Neural cell (in vitro differentiated cells): Measurements from ENCODE around the gene EMC10. TPM values are rescaled to one million over a fixed set of nuclear protein-coding genes. Genes with fewer than 3 reads are reported as not detected.

ENCODE experiments used
- H2AFZ ChIP-seq: fragments of 200-600, 300-800 bp; sonication (generic), shearing (Covaris generic); 2 replicates; pipeline ENCODE4 v1.6.0; 2014; ENCODE audit warnings: low read depth, mild to moderate bottlenecking, antibody characterized with exemption, low read length, moderate library complexity
- H3F3A ChIP-seq: fragments of 200-600 bp; shearing (Covaris generic); 2 replicates; pipeline ENCODE4 v1.6.1; 2016; ENCODE audit warnings: mild to moderate bottlenecking, moderate library complexity, mixed read lengths, antibody characterized with exemption, low read length; ENCODE audit not compliant: insufficient read depth, poor library complexity, severe bottlenecking
- H3K27ac ChIP-seq: fragments of 200-600, 300-800 bp; sonication (generic), shearing (Covaris generic); 2 replicates; pipeline ENCODE4 v1.5.1; 2014; ENCODE audit warnings: mild to moderate bottlenecking, low read length, moderate library complexity
- H3K27me3 ChIP-seq: fragments of 300-800, 200-600 bp; sonication (generic), shearing (Covaris generic); 2 replicates; pipeline ENCODE4 v1.6.0; 2014; ENCODE audit warnings: mild to moderate bottlenecking, low read depth, low read length, moderate library complexity; ENCODE audit not compliant: insufficient read depth
- H3K36me3 ChIP-seq: fragments of 300-800, 200-600 bp; sonication (generic), shearing (Covaris generic); 2 replicates; pipeline ENCODE4 v1.5.1; 2014; ENCODE audit warnings: mild to moderate bottlenecking, antibody characterized with exemption, low read length, moderate library complexity; ENCODE audit not compliant: insufficient read depth
- H3K4me2 ChIP-seq: fragments of 300-800, 200-600 bp; sonication (generic), shearing (Covaris generic); 2 replicates; pipeline ENCODE4 v1.6.0; 2014; ENCODE audit warnings: mild to moderate bottlenecking, low read length
- H3K4me3 ChIP-seq: fragments of 300-800, 200-600 bp; sonication (generic), shearing (Covaris generic); 2 replicates; pipeline ENCODE4 v1.5.1; 2014; ENCODE audit warnings: mild to moderate bottlenecking, low read length, moderate library complexity
- H3K79me2 ChIP-seq: fragments of 200-600 bp; shearing (Covaris generic); replicated peaks from 2 replicates; pipeline ENCODE4 v1.6.0; 2014; ENCODE audit warnings: mild to moderate bottlenecking, low read length, moderate library complexity; ENCODE audit not compliant: insufficient read depth
- H3K9ac ChIP-seq: fragments of 300-800, 200-600 bp; sonication (generic), shearing (Covaris generic); 2 replicates; pipeline ENCODE4 v1.6.1; 2016; ENCODE audit warnings: mild to moderate bottlenecking, low read length, mixed read lengths
- H3K9me2 ChIP-seq: fragments of 200-600 bp; shearing (Covaris generic); 2 replicates; pipeline ENCODE4 v1.6.1; 2016; ENCODE audit warnings: mild to moderate bottlenecking, low read length, mixed read lengths; ENCODE audit not compliant: insufficient read depth
- H3K9me3 ChIP-seq: fragments of 200-600, 300-800 bp; sonication (generic), shearing (Covaris generic); 2 replicates; pipeline ENCODE4 v1.6.1; 2016; ENCODE audit warnings: mild to moderate bottlenecking, mixed run types, low read length, moderate library complexity, mixed read lengths
- H4K20me1 ChIP-seq: fragments of 200-600 bp; shearing (Covaris generic); 2 replicates; pipeline ENCODE4 v1.6.1; 2016; ENCODE audit warnings: mild to moderate bottlenecking, mixed run types; ENCODE audit not compliant: insufficient read depth
- EP300 ChIP-seq: fragments of 450-650 bp; conservative IDR thresholded peaks from 2 replicates; pipeline ENCODE4 v1.6.1; 2014; ENCODE audit warnings: antibody characterized with exemption, mild to moderate bottlenecking, moderate library complexity; ENCODE audit not compliant: poor library complexity, severe bottlenecking
- EZH2 ChIP-seq: fragments of 200-600, 300-800 bp; shearing (Covaris generic), sonication (generic); IDR thresholded peaks from 2 replicates; pipeline ENCODE4 v1.6.1; 2014; ENCODE audit warnings: antibody characterized with exemption, low read length, borderline replicate concordance, mild to moderate bottlenecking; ENCODE audit not compliant: insufficient read depth, poor library complexity, severe bottlenecking
- MXI1 ChIP-seq: fragments of 450-650 bp; conservative IDR thresholded peaks from 2 replicates; pipeline ENCODE4 v1.6.1; 2014; ENCODE audit warnings: antibody characterized with exemption, mild to moderate bottlenecking; ENCODE audit not compliant: poor library complexity, severe bottlenecking
- POLR2AphosphoS5 ChIP-seq: IDR thresholded peaks from 2 replicates; pipeline ENCODE4 v1.6.1; 2012
- RAD21 ChIP-seq: fragments of 450-650 bp; conservative IDR thresholded peaks from 2 replicates; pipeline ENCODE4 v1.6.1; 2014; ENCODE audit warnings: antibody characterized with exemption, mild to moderate bottlenecking, moderate library complexity
- REST ChIP-seq: IDR thresholded peaks from 2 replicates; pipeline ENCODE4 v1.6.1; 2012; ENCODE audit warnings: borderline replicate concordance
- SMC3 ChIP-seq: fragments of 450-650 bp; conservative IDR thresholded peaks from 2 replicates; pipeline ENCODE4 v1.6.1; 2014; ENCODE audit warnings: antibody characterized with exemption, mild to moderate bottlenecking, moderate library complexity; ENCODE audit not compliant: poor library complexity
- TAF1 ChIP-seq: IDR thresholded peaks from 2 replicates; pipeline ENCODE4 v1.6.1; 2012; ENCODE audit warnings: low read depth
- polyA plus RNA-seq: library from polyadenylated mRNA; depleted of rRNA; stranded (reverse); fragments of >200 nt; gene quantifications from 2 replicates; pipeline ENCODE4 v1.2.3, GENCODE V29; 2014
- TF ChIP-seq, protein P1 (sequence below): fragments of 450-650 bp; IDR thresholded peaks from 2 replicates; pipeline ENCODE4 v1.5.1; 2014; ENCODE audit warnings: antibody characterized with exemption, mild to moderate bottlenecking, moderate library complexity; ENCODE audit not compliant: poor library complexity, severe bottlenecking

The EMC10 gene
- polyA plus RNA-seq, 1 donor from 2014 or later, result 233 TPM

- Histone ChIP-seq H3K79me2 (no peaks in the 10 kb centered on the region), H3K9me2 (no peaks in the 10 kb centered on the region), H3K36me3 (peaks cover 10% of the 10 kb centered on the region), H4K20me1 (no peaks in the 10 kb centered on the region), H3K27ac (peak overlapping the region; percentile 74), H3K4me2 (no peak overlapping the region), H3K9me3 (peaks cover 5% of the 10 kb centered on the region), H3K27me3 (no peaks in the 10 kb centered on the region), H3K4me3 (no peak overlapping the region), H3K9ac (peak overlapping the region; percentile 35), H2AFZ (no peak overlapping the region), H3F3A (no peaks in the 10 kb centered on the region)
- TF ChIP-seq TAF1 (no peak), POLR2AphosphoS5 (no peak), MXI1 (no peak), EZH2 (no peak), EP300 (no peak), RAD21 (no peak), SMC3 (no peak), REST (no peak)
- TF ChIP-seq, protein P1, sequence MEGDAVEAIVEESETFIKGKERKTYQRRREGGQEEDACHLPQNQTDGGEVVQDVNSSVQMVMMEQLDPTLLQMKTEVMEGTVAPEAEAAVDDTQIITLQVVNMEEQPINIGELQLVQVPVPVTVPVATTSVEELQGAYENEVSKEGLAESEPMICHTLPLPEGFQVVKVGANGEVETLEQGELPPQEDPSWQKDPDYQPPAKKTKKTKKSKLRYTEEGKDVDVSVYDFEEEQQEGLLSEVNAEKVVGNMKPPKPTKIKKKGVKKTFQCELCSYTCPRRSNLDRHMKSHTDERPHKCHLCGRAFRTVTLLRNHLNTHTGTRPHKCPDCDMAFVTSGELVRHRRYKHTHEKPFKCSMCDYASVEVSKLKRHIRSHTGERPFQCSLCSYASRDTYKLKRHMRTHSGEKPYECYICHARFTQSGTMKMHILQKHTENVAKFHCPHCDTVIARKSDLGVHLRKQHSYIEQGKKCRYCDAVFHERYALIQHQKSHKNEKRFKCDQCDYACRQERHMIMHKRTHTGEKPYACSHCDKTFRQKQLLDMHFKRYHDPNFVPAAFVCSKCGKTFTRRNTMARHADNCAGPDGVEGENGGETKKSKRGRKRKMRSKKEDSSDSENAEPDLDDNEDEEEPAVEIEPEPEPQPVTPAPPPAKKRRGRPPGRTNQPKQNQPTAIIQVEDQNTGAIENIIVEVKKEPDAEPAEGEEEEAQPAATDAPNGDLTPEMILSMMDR, result no peak
These were observed 38.9 kb downstream of the EMC10 start for GRCh38 chr19:50515168-50515561.

- no peaks in the 10 kb centered on the region for H3K9me2 ChIP-seq
- no peak overlapping the region for H3K9ac ChIP-seq
- H3K9me3 ChIP-seq, result peaks cover 5% of the 10 kb centered on the region
- H3K4me3 ChIP-seq, result no peak overlapping the region
- H3F3A ChIP-seq, result no peaks in the 10 kb centered on the region
- no peak for TF ChIP-seq EP300
- no peak for TF ChIP-seq MXI1
- no peak for TF ChIP-seq SMC3
- no peak for TF ChIP-seq REST
- TF ChIP-seq TAF1, result no peak
- no peak for TF ChIP-seq RAD21
- no peak for TF ChIP-seq EZH2
- TF ChIP-seq, protein P1, result no peak
- no peak for TF ChIP-seq POLR2AphosphoS5
- no peak overlapping the region for H3K4me2 ChIP-seq
- H2AFZ ChIP-seq, result no peak overlapping the region
- peaks cover 10% of the 10 kb centered on the region for H3K36me3 ChIP-seq
- no peak overlapping the region for H3K27ac ChIP-seq
- no peaks in the 10 kb centered on the region for H4K20me1 ChIP-seq
- H3K79me2 ChIP-seq, result no peaks in the 10 kb centered on the region
- no peaks in the 10 kb centered on the region for H3K27me3 ChIP-seq
These were observed 40.1 kb downstream of the EMC10 start for GRCh38 chr19:50516456-50516855.
